ENCODE measurements around the gene WT1.

Gene WT1

GRCh38 chr11:32437495-32438345 is 2.4 kb upstream of the WT1 start:
- DNase-seq, result no peak

GRCh38 chr11:32436751-32437494 is 1.6 kb upstream of the WT1 start:
- DNase-seq, result no peak

GRCh38 chr11:32435942-32436750 is 807 bp upstream of the WT1 start:
- no peak for DNase-seq

- DNase-seq, result no peak
These were observed 223 bp downstream of the WT1 start for GRCh38 chr11:32435152-32435480.

- no peak for DNase-seq
These were observed 785 bp downstream of the WT1 start for GRCh38 chr11:32434356-32435151.

- DNase-seq, result no peak
These were observed 1.4 kb downstream of the WT1 start for GRCh38 chr11:32433914-32434355.

GRCh38 chr11:32433101-32433913 is 2.0 kb downstream of the WT1 start:
- no peak for DNase-seq

- DNase-seq, result no peak
These were observed 2.8 kb downstream of the WT1 start for GRCh38 chr11:32432565-32432964.

GRCh38 chr11:32430568-32431381 is 4.6 kb downstream of the WT1 start:
- DNase-seq, result no peak

GRCh38 chr11:32429477-32429876 is 5.9 kb downstream of the WT1 start:
- DNase-seq, result no peak

- no peak for DNase-seq
These were observed 6.6 kb downstream of the WT1 start for GRCh38 chr11:32428665-32429303.

- DNase-seq, result no peak
These were observed 7.2 kb downstream of the WT1 start for GRCh38 chr11:32427935-32428664.

GRCh38 chr11:32427616-32427934 is 7.8 kb downstream of the WT1 start:
- no peak for DNase-seq

GRCh38 chr11:32426819-32427615 is 8.3 kb downstream of the WT1 start:
- DNase-seq, result peak; percentile 23 to 31

GRCh38 chr11:32426192-32426591 is 9.1 kb downstream of the WT1 start:
- DNase-seq, result no peak

GRCh38 chr11:32425761-32426160 is 9.6 kb downstream of the WT1 start:
- no peak for DNase-seq

GRCh38 chr11:32422545-32422944 is 12.8 kb downstream of the WT1 start:
- no peak for DNase-seq

GRCh38 chr11:32421992-32422391 is 13.3 kb downstream of the WT1 start:
- DNase-seq, result no peak
